ENCODE measurements around the gene TMEM131L.
"Not testable (repeated sequence)": the region's sequence is repeated elsewhere in the genome, so short reads cannot be mapped to it uniquely, and the experiment has no call there.

Gene TMEM131L

DNA sequence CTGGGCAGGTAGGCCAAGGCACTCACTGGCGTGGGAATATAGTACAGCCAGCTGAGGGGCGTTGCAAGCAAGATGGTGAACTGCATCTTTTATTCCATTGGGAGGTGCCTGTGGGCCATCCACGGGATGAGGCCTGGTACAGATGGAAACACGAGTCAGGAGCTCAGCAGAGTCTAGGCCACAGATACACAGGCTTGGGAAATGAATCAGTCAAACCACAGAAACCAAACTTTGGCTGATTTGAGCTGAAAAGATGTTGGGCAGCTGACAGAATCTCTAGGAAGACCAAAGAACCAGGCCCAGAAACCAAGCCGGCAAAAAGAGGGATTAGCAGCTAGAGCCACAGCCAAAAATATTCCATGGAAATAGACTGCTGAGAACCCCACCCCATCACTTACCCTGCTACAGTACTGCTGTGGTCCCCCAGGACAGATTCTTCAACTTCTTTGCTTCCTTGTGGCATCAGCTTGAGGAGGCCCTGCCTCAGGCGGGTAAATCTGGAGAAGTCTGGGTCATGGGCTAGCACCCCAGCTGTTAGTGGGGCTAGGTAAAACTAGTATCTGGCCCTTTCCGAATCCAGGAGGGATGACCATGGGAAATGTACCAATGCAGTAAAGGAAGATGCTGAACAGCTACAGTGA, 75.4 kb downstream of the TMEM131L start:
- DNase-seq (ENCODE audit: low read depth in 2 of 2): no peak

DNA sequence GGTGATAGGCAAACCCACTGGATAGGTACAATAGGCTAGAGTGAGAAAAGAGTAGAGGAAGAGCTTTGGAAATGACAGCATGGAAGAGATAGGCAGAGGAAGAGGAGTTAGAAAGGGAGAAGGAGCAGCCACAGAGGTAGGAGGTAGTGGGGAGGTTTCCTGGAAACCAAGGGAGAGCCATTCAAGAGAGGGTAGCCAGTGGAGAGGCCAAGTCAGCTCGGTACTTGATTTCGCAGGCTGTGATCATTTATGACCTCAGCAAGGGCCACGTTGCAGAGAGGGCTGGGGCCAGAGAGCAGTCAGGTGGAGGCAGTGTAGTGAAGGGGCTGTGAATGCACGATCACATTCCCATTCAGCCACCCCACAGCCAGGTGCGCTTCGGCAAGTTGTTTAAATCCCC, 76.0 kb downstream of the TMEM131L start:
- no peak for DNase-seq (ENCODE audit: low read depth in 2 of 2)

DNA sequence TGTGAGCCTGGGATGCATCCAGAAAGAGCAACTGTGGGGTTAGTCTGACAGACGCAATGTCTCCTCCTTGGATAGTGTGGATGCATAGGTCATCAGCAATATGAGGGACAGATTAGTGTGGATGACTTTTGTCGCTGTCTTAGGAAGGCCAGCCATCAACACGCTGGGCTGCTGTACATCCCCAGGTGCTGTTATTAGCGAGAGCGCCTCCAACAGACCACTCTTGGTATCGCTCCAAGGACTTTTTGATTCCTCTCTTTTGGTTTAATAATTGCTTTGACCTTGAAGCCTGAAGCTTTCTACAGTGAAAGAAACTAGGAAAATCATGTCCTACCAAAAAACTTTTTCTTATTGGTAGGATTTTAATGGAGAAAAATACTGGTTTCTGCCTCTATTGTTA, 76.7 kb downstream of the TMEM131L start:
- no peak for DNase-seq (ENCODE audit: low read depth in 2 of 2)

DNA sequence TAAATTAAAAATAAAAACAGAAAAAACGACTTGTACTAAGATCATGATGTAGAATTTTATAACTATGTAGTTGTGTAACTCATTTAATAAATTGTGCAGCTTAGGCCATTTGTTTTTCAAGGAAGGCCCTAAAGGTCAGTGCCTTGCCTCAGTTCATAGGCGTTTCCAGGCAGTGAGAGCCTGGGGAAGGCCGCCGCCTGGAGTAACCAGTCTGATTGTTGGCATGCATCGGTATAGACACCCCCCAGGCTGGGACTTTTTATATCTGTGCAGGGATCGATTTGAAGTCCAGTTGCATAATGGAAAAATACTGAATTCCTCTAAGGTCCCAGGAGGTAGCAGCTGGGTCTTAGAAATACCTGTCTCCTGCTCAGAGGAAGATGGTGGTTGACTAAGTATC, 77.2 kb downstream of the TMEM131L start:
- no peak for DNase-seq (ENCODE audit: low read depth in 2 of 2)

DNA sequence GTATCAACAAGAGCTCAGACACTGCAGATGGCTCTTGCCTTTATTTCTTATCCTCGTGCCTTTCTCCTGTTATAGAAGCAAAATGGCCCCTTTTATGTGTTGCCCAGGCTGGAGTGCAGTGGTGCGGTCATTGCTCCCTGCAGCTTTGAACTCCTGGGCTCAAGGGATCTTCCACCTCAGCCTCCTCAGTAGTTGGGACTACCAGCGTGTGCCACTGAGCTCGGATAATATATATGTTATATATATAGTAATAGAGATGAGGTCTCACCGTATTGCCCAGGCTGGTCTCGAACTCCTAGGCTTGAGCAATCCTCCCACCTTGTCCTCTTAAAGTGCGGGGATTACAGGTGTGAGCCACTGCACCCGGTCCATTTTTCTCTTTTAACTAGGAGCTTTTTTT, 79.7 kb downstream of the TMEM131L start:
- DNase-seq (ENCODE audit: low read depth in 2 of 2): no peak

DNA sequence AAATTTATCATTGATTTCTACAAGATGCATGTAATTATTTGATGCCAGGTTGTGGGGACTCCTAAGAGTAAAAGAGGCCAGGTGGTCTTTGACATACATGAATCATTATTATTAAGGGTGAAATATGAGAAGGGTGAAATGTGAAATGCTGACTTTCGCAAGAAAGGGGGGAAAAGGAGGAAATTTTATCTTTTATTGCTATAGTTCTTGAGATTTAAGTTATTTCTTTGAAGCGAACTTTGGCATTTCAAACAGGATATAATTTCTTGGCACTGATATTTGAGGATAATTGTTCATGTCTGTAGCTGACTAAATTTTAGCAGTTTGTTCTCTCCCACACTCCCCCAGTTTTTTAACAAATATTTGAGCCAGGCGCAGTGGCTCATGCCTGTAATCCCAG, 80.1 kb downstream of the TMEM131L start:
- DNase-seq (ENCODE audit: low read depth in 2 of 2): no peak

DNA sequence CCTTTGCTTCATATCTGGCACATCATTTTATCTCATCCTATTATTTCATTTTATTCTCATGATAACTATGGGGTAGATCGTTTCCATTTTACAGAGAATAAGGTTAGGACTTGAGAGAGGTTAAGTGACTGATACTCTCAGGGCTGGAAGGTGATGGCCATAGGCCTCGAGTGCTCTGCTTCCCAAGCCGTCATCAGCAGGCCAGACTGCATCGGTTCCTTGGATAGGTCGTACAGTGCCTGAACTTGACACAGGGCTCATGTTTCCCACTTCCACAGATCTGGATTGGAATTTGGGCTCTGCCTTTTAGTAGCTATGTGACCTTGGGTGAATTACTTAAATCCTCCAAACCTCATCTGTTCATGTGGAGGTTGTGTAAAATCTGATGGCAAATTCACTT, 81.4 kb downstream of the TMEM131L start:
- DNase-seq (ENCODE audit: low read depth in 2 of 2): no peak

DNA sequence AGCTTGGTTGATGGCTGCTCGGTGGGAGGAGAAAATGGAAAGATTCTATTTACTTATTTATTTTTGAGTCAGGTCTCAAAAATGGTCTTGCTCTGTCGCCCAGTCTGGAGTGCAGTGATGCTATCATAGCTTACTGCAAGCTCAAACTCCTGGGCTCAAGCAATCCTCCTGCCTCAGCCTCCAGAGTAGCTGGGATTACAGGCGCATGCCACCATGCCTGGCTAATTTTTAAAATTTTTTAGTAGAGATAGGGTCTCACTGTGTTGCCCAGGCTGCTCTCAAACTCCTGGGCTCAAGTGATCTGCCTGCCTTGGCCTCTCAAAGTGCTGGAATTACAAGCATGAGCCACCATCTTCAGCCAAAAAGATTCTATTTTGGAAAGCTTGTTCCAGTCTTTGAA, 82.7 kb downstream of the TMEM131L start:
- DNase-seq (ENCODE audit: low read depth in 2 of 2): not testable (repeated sequence)

DNA sequence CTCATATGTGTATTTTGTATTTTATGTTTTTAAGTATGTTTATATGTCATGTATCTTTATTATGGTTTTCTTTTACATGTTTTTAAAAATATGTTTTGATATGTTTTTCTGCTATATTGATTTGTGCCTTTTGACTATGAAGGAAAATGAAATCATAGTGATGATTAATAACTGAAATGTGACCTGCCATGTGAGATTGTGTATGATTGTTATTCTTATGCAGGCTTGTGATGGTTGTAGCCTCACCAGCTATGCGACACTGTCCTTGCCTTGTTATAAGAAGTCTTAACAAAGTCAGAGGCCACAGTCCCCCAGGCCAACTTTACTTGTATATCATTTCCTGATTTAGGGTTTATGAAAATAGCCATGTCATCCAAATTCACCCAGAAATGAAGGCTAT, 83.2 kb downstream of the TMEM131L start:
- no peak for DNase-seq (ENCODE audit: low read depth in 2 of 2)

DNA sequence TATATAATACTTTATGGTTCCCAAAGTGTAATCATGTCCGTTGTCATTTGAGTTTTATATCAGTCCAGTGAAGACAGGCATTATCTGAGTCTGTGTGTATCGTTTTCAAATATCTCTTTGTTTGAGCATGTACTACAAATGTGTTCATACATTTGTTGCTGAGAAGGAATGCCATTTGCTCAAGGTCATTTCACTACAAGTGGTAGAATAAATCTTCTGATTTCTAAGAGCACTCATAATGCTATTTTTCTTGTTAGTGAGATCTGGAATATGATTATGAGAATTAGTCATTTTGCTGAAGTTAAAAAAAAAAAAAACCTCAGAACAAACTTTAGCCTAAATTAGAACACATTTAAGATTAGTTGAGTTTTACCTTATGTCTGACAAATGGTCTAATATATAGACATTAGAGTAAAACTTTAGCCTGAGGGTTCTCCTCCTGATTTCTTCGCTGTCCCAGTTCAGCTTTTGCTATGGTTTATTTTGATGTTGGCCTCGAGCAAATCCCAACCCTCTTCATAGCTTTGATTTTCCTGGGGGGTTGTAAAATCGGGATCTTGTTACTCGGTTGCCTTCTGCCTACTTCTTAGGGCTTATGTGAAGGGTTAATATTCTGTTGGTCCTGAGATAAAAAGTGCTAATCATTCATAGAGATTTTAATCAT, 87.1 kb downstream of the TMEM131L start:
- DNase-seq (ENCODE audit: low read depth in 2 of 2): no peak

DNA sequence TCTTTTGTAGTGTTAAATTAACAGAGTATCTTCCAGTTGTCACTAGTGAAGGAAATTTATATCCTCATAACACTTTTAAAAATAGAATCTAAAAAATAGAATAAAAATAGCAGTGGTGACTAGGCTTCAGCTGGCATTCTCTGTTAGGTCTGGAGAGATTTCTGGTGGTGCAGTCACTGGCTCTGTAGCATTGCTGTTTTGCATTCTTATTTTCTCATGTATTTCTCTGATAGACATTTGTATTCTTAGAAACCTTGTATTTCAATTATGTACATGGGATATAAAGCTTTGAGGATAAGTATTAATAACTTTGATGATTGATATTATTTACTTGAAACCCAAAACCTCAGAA, 87.6 kb downstream of the TMEM131L start:
- no peak for DNase-seq (ENCODE audit: low read depth in 2 of 2)

DNA sequence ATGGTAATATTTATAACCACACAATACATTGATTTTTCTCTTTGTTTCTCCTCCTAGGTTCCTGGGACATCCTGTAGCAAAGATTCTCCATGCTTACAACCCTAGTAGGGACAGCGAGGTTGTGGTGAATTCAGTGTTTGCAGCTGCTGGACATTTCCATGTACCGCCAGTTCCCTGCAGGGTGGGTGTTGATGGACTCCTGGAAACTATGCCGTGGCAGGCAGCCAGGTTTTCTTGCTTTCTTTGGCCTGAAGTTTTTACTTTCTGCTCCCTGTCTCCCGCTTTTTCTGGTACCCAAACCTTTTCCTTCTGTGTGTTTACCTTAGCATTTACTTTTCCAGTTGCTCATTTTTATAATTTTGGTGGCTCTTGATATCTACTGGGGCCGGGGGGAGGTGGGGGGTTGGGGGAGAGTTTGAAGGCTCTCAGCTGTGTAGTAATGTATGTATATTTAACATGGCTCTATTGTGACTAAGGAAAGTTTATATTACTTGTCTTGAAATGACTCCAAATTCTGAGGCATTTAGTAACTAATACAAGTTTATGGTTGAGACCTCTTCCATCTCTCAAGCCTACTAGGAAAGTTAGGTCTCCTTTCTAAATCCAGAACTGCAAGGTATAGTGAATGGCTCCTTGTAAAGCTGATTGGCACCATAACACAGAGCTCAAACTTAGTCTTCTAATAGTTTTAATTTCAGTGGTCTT, 89.7 kb downstream of the TMEM131L start:
- no peak for DNase-seq (ENCODE audit: low read depth in 2 of 2)

DNA sequence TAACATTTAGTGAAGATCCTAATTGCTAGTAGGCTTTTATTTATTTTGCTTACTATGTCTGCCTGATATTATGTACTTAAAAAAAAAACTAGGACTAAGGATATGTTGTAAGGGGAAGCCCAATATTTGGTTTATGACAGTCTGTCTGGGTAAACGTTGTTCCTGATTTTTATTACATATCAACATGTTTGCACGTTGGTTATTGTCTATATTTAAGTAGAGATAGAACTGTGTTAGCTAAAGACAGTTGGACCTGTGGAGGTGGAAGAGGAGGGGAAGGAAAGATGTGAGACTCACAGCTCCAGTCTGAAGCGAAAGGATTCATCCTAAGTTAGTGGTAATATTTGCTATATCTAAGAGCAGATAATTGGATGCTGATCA, 90.3 kb downstream of the TMEM131L start:
- DNase-seq (ENCODE audit: low read depth in 2 of 2): no peak

DNA sequence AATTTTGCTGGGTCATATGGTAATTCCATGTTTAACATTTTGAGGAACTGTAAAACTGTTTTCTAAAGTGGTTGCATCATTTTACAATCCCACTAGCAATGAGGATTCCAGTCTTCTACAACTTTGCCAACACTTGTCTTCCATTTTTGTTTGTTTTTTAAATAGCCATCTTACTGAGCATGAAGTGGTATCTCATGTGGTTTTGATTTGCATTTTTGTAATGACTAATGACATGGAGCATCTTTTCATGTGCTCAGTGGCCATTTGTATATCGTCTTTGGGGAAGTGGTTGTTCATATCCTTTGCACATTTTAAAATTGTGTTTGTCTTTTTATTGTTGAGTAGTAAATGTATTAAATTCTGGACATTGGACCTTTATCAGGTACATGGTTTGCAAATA, 94.7 kb downstream of the TMEM131L start:
- no peak for DNase-seq (ENCODE audit: low read depth in 2 of 2)

DNA sequence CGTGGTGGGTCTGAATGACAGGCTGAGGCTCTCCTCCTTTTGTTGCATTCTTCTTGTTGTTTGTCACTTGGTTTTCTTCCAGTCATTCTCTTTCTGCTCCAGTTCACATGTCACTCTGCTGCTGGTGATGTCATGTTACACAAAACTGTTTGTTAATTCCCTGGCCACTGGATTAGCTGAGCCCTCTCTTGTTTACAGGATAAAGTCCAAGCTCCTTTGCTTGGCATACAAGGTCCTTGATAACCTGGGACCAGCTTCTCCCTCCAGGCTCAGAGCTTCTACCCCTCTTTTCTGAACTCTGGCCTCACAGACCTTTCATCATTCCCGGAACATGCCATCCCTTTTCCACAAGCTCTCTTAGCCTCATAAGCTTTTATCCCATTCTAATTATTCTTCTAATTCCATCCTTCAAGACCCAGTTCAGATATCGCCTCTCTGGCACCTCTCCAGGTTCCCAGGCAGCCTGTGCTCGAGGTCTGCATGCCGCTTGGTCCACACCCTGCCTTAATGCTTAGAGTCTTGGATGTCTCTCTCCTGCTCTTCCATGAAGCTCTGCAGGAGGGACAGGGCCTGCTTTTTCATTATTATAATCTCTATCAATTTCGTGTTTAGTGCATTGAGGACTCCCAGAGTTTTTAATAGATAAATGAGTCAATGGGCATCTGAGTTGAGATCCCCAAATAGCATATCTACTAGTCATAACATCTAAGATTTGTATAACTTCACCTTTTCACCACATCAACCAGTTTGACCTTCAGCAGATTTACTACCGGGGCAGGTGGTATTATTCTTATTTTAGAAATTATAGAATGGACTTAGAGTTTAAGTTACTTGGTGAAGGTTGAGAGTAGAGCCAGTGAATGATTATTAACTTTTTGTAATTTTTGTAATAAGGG, 98.7 kb downstream of the TMEM131L start:
- DNase-seq (ENCODE audit: low read depth in 2 of 2): no peak

DNA sequence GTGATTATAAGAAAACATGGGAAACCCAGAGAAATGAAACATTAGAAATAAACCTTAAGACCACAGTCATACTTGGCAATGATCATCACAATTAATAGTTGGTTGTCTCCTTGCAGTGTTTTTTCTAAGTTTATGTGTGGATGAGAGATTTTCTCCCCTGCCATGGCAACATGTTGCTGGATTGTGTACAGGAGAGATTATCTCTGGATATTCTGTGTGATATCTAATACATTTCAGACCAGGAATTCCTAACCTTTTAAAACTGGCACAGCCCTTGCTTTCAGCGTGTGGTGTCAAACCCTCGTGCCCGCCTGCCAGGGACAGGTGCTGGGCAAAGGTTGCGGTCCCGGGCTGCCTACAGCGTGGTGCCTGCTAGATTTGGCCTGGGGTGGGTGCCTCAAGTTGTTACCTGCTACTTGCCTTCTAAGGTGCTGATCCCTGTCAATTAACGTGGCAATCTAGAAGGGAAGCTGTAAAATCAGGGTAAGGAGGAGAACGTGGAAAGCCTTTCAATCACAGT, 100.5 kb downstream of the TMEM131L start:
- DNase-seq (ENCODE audit: low read depth in 2 of 2): no peak

DNA sequence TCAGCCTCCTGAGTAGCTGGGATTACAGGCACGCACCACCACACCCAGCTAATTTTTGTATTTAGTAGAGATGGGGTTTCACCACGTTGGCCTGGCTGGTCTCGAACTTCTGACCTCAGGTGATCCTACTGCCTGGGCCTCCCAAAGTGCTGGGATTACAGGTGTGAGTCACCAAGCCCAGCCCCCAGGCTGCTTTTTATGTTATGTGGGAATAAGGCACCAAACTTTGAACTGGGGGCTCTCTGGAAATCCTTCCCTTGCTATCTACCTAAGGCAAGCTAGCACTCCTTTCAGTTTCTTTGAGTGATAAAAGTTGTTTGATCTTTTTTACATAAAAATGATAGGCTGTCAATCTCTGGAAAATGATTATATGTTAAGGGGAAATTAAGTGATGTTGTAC, 101.5 kb downstream of the TMEM131L start:
- DNase-seq (ENCODE audit: low read depth in 2 of 2): not testable (repeated sequence)

DNA sequence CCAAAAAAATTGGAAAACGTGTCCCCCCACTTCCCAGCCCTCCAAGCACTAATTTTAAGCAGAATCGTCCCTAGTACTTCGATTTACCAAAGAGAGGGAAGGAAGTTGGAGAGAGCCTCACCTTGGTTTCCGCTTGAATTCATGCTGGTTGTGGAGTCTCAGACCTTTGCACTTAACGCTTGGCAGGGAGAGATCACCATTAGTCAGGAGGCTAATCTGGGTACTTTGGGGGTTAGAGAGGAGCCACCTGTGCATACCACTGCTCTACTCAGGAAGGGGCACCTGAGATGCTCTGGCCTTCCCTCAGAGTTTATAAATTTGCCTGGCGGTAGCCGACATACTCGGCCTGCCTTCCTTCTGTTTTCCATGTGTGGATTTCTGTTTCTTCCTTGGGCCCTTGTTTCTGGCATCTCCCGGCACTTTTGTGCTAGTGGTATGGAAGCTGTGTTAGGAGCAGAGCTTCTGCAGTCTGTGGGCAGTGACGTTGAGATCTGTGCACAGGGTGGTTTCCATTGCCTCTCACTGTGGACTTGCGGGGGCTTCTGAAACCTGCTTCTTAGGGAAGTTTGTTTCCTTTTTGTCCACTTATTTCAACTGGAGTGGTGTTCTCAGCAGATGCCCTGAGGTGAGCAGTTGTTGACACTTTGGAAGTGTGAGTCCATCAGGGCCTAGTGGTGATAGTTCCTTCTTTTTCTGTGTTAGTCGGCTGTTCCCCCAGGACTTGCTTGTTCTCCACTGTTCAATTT, 104.2 kb downstream of the TMEM131L start:
- no peak for DNase-seq (ENCODE audit: low read depth in 2 of 2)

DNA sequence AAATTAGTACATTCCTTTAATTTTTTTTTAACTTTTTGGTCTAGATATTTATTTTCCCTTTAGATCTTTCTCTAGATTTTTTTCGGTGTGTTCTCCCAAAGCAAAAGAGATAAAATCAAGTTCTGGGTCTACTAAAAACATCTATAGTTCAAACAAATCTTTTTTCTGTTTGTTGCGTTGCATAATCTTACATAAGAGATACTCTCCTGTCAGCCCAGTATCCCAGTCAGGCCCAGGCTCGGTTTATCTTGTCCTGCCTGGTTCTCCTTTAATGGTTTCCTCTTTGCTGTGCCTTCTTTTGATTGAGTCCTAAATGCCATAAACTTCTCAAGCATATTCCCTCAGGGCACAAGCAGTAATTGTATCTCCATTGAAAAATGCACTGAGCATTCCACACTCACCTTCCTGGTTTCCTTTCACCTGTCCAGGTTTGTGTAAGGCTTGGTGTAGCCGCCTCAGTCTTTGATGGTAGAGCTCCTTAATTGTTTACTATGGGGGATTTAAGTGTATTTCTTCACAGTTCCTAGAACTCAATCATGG, 104.9 kb downstream of the TMEM131L start:
- DNase-seq (ENCODE audit: low read depth in 2 of 2): no peak

DNA sequence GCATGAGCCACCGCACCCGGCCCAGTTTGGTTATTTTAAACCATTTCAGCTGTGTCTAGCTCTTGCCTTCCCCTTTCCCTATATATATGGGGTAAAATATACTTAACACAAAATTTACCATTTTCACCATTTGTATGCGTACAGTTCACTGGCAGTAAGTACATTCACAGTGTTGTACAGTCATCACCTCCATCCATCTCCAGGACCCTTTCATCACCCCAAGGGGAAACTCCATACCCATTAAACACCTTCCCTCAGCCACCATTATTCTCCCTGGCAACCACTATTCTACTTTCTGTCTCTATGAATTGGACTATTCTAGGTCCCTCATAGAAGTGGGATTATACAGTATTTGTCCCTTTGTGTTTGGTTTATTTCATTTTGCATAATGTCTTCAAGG, 106.4 kb downstream of the TMEM131L start:
- no peak for DNase-seq (ENCODE audit: low read depth in 2 of 2)

DNA sequence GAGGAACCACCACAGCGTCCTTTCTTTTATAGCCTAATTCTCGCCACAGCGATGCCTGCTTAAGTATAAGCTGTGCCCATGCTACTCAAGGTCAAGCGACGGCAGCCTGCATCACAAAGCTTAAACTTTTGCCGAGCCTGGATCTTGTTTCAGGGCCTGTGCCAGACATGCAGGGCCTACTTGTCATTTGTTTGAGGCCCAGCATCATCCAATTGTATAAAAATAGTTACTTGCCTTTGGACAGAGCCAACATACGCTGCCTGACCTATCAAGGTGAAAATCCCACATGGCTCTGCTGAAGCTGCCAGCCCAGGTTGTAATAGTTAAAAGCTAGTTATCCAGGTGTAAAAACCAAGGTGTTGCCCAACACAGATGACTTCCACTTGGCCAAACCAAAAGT, 107.1 kb downstream of the TMEM131L start:
- no peak for DNase-seq (ENCODE audit: low read depth in 2 of 2)

All from stimulated activated CD8-positive, alpha-beta memory T cell treated with anti-CD3 and anti-CD28 coated beads, Interleukin-2, amount 100 ng/mL, for 1 hour (primary cell).